Measurements from ENCODE around the gene SUMO2. TPM values are rescaled to one million over a fixed set of nuclear protein-coding genes. Genes with fewer than 3 reads are reported as not detected.
"Not testable (repeated sequence)": the region's sequence is repeated elsewhere in the genome, so short reads cannot be mapped to it uniquely, and the experiment has no call there.

The SUMO2 gene
- total RNA-seq, 1 donor from 2014 or later = 351 TPM

DNA sequence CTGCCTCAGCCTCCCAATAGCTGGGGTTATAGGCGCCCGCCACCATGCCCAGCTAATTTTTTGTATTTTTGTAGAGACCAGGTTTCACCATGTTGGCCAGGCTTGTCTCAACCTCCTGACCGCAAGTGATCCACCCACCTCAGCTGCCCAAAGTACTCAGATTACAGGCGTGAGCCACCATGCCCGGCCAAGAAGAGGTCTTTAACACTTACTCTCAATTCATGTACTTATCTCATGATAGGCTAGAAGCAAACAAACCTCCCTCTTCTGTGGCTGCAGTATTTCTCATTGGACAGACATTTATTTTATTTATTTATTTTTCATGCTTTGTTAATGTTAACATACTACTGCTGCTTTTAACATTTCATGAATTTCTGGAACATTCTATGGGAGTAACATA, 44.2 kb downstream of the SUMO2 start:
- ATAC-seq (no peak), DNase-seq (no peak)
- no peak overlapping the region for H3K27ac ChIP-seq
- H3K4me1 ChIP-seq = no peaks in the 10 kb centered on the region
- TF ChIP-seq, protein P1, sequence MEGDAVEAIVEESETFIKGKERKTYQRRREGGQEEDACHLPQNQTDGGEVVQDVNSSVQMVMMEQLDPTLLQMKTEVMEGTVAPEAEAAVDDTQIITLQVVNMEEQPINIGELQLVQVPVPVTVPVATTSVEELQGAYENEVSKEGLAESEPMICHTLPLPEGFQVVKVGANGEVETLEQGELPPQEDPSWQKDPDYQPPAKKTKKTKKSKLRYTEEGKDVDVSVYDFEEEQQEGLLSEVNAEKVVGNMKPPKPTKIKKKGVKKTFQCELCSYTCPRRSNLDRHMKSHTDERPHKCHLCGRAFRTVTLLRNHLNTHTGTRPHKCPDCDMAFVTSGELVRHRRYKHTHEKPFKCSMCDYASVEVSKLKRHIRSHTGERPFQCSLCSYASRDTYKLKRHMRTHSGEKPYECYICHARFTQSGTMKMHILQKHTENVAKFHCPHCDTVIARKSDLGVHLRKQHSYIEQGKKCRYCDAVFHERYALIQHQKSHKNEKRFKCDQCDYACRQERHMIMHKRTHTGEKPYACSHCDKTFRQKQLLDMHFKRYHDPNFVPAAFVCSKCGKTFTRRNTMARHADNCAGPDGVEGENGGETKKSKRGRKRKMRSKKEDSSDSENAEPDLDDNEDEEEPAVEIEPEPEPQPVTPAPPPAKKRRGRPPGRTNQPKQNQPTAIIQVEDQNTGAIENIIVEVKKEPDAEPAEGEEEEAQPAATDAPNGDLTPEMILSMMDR (IDR thresholded peaks at IDR 0.05) = no peak
- peaks cover 30% of the 10 kb centered on the region for H3K36me3 ChIP-seq
- H3K27me3 ChIP-seq (ENCODE audit: low read depth) = no peaks in the 10 kb centered on the region
- intact Hi-C loops (cut with DNase I) = no loop called here
- H3K4me3 ChIP-seq = no peak overlapping the region
- H3K9me3 ChIP-seq = no peaks in the 10 kb centered on the region

- H3K27me3 ChIP-seq (ENCODE audit: low read depth); ATAC-seq; DNase-seq; H3K27ac ChIP-seq; intact Hi-C loops (cut with DNase I); H3K4me3 ChIP-seq; H3K4me1 ChIP-seq; H3K9me3 ChIP-seq: not testable (repeated sequence)
- peaks cover 30% of the 10 kb centered on the region for H3K36me3 ChIP-seq
Measured at GRCh38 chr17:75137762-75138161, 45.0 kb downstream of the SUMO2 start.

DNA sequence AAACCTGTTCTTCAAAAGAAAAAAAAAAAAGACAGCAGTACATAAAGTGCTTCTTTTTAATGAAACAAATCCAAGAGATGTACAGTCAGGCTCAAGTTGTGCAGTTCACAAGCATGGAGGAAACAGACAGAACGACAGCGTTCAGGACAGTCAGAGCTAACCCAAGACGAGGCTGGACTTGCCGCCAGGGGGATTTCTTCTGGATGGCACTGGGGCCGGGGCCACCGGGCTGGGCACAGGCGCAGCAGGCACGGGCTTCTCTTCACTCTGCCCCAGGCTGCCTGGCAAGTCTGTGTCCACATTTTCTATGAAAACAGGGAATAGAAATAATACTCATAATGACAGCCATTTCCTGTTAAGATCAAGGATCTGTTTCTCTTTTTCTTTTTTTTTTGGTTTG, 46.8 kb downstream of the SUMO2 start:
- intact Hi-C loops (cut with DNase I) = no loop called here
- H3K36me3 ChIP-seq = peaks cover 22% of the 10 kb centered on the region
- DNase-seq (no peak), ATAC-seq (no peak)
- TF ChIP-seq, protein P1 (IDR thresholded peaks at IDR 0.05) = no peak
- peaks cover 10% of the 10 kb centered on the region for H3K4me1 ChIP-seq
- H3K4me3 ChIP-seq = no peak overlapping the region
- H3K9me3 ChIP-seq = no peaks in the 10 kb centered on the region
- no peaks in the 10 kb centered on the region for H3K27me3 ChIP-seq (ENCODE audit: low read depth)
- H3K27ac ChIP-seq = no peak overlapping the region

- TF ChIP-seq, protein P1 (IDR thresholded peaks at IDR 0.05) = no peak
- peaks cover 15% of the 10 kb centered on the region for H3K4me1 ChIP-seq
- DNase-seq = no peak
- H3K36me3 ChIP-seq = peaks cover 18% of the 10 kb centered on the region
- intact Hi-C loops (cut with DNase I) = no loop called here
- no peak overlapping the region for H3K27ac ChIP-seq
- H3K9me3 ChIP-seq = no peaks in the 10 kb centered on the region
- no peak for ATAC-seq
- no peaks in the 10 kb centered on the region for H3K27me3 ChIP-seq (ENCODE audit: low read depth)
- H3K4me3 ChIP-seq = no peak overlapping the region
Measured at GRCh38 chr17:75135452-75135851, 47.3 kb downstream of the SUMO2 start.

DNA sequence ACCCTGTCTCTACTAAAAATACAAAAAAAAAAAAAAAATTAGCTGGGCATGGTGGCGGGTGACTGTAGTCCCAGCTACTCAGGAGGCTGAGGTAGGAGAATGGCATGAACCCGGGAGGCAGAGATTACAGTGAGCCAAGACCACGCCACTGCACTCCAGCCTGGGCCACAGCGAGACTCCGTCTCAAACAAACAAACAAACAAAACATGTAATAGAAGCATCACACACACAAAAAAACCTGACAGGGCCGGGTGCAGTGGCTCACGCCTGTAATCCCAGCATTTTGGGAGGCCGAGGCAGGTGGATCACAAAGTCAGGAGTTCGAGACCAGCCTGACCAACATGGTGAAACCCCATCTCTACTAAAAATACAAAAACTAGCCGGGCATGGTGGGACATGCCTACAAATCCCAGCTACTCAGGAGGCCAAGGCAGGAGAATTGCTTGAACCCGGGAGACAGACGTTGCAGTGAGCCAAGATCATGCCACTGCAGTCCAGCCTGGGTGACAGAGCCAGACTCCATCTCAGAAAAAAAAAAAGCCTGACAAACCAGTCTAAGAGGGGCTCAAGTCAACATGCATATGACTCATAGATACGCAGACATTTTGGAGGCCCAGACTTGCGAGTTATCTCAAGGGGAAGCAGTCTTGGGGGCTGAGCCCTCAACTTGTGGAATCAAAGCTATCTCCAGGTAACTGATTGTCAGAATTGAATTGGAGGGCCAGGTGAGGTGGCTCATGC, 49.0 kb downstream of the SUMO2 start:
- H3K27ac ChIP-seq; intact Hi-C loops (cut with DNase I); ATAC-seq; H3K9me3 ChIP-seq; H3K4me3 ChIP-seq; DNase-seq; H3K27me3 ChIP-seq (ENCODE audit: low read depth): not testable (repeated sequence)
- Histone ChIP-seq H3K4me1 (peaks cover 19% of the 10 kb centered on the region), H3K36me3 (peaks cover 25% of the 10 kb centered on the region)

DNA sequence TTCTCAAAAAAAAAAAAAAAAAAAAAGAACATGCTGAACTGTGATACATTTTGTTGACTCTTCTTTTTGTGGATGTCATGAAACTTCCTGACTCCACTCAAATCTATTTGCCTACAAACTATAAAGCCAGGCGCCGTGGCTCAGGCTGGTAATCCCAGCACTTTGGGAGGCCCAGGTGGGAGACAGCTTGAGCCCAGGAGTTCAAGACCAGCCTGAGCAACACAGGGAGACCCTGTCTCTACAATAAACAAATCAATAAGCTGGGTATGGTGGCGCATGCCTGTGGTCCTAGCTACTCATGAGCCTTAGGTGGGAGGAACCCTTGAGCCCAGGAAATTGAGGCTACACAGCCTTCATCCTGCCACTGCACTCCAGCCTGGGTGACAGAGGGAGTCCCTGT, 49.8 kb downstream of the SUMO2 start:
- Histone ChIP-seq H3K36me3 (peaks cover 28% of the 10 kb centered on the region), H3K9me3 (no peaks in the 10 kb centered on the region), H3K4me1 (peaks cover 19% of the 10 kb centered on the region), H3K4me3 (no peak overlapping the region), H3K27me3 (ENCODE audit: low read depth) (no peaks in the 10 kb centered on the region), H3K27ac (no peak overlapping the region)
- TF ChIP-seq, protein P1 (IDR thresholded peaks at IDR 0.05) = no peak
- no peak for ATAC-seq
- intact Hi-C loops (cut with DNase I) = no loop called here
- DNase-seq = no peak

- H3K27me3 ChIP-seq (ENCODE audit: low read depth); H3K9me3 ChIP-seq; intact Hi-C loops (cut with DNase I); ATAC-seq; DNase-seq: not testable (repeated sequence)
- Histone ChIP-seq H3K36me3 (peaks cover 28% of the 10 kb centered on the region), H3K4me1 (peaks cover 19% of the 10 kb centered on the region), H3K4me3 (peak overlapping the region; percentile 95), H3K27ac (peak overlapping the region; percentile 92)
Measured at GRCh38 chr17:75132018-75133000, 50.5 kb downstream of the SUMO2 start.
